GM12801 (cell line): Measurements from ENCODE around the gene MUS81.

Source experiments
- TF ChIP-seq, protein P1 (sequence below): IDR thresholded peaks from one replicate; pipeline ENCODE4 v1.5.1; 2011; ENCODE audit warnings: control low read depth; ENCODE audit not compliant: insufficient read length; ENCODE audit errors: extremely low read depth

The MUS81 gene

DNA sequence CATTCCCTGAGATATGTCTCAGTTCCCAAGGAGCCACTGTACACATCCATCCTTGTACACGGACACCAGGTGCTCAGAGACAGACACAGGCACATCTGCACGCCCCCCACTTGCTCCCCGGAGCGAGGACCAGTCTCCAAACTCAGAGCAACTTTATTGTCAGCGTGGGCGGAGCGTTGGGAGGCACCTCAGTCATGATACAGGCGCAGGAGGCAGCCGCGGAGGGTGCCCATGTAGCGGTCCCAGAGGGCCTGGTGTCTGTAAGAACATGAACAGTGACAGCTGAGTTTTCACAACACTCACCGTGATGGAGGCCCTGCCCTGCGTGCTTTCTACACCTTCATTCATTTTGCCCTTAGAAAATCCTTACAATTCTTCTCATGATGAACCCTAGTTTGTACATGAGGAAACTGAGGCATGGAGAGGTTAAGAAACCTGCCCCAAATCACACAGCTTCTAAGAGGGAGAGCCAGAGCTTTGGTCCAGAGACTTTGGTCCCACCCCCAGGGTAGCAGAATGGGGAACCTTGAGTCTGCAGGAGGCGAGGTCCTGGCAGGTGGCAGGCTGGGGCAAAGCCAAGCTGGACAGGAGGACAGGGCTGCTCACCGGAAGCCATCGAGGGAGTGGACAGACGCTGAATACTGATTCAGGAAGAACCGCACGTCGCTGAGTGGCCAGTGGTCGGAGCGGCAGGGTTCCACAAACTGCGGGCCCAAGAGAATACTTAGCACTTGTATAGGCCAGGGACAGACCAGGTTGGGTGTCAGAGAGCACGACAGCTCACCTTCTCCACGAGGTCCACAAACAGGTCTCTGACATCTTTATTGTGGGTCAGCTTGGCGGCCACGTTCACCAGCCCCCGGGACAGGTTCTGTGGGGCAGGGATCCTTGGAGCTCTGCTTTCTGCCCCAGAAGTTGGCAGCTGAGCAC is 23.8 kb downstream of the MUS81 start:
- TF ChIP-seq, protein P1, sequence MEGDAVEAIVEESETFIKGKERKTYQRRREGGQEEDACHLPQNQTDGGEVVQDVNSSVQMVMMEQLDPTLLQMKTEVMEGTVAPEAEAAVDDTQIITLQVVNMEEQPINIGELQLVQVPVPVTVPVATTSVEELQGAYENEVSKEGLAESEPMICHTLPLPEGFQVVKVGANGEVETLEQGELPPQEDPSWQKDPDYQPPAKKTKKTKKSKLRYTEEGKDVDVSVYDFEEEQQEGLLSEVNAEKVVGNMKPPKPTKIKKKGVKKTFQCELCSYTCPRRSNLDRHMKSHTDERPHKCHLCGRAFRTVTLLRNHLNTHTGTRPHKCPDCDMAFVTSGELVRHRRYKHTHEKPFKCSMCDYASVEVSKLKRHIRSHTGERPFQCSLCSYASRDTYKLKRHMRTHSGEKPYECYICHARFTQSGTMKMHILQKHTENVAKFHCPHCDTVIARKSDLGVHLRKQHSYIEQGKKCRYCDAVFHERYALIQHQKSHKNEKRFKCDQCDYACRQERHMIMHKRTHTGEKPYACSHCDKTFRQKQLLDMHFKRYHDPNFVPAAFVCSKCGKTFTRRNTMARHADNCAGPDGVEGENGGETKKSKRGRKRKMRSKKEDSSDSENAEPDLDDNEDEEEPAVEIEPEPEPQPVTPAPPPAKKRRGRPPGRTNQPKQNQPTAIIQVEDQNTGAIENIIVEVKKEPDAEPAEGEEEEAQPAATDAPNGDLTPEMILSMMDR = no peak

DNA sequence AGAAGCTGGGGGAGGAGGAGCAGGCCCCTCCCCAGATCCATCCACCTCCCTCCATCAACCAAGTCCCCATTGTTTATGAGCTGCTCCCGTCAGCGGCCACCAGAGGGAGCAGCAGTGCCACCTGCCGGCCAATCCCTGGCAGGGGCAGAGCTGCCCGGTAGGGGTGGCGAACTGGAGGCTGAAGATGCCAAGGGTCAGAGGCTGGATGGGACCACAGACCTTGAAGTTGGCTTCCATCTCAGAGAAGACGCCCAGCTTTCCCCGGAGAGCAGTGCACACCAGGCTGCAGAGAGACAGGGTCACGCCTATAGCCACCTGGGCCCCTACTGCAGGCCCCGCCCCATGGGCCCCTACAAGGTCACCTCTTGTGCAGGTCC is 24.5 kb downstream of the MUS81 start:
- TF ChIP-seq, protein P1 = peak; percentile 97

DNA sequence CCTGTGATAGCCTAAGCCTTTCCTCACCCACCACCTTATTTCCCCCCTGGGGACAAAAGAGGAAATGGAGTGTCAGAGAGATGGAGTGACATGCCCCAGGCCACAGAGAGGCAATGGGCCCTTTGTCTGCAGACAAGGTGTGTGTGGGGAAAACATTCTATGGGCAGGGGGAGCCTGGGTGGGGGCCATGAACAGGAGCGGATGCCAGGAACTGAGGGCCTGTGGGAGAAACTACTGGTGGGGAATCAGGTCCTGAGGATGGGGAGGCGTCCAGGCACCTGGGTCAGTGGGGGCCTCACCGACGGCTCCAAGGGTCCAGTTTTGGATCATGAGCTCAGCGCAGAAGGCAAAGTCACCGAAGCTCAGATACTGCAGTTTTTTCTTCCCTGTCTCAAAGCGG is 25.0 kb downstream of the MUS81 start:
- TF ChIP-seq, protein P1 = no peak

DNA sequence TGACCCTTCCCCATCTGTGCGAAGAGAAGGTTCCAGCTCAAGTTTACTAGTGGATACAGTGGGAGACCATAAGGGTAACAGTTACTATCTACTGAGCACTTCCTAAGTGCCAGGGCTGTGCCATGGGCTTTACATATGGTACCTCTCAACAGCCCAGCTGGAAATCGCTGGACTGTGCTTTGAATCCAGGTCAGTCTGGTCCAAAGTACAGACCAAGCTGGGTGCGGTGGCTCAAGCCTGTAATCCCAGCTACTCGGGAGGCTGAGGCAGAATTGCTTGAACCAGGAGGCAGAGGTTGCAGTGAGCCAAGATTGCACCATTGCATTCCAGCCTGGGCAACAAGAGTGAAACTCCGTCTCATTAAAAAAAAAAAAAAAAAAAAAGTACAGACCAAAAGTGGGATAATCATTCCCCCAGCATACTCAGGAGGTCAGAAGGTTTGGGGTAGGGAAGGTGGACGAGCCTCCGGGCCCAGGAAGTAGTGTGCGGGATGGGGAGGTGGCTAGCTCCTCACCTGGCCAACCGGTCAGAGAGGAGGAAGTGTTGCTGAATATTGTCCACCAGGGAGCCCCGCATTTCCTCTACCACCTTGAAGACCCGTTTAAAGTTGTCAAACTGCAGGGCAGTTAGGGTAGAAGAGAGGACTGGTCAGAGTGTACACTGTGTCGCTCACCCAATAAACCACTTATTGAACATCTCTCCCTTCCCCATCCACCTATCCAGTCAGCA is 25.7 kb downstream of the MUS81 start:
- TF ChIP-seq, protein P1 = no peak

DNA sequence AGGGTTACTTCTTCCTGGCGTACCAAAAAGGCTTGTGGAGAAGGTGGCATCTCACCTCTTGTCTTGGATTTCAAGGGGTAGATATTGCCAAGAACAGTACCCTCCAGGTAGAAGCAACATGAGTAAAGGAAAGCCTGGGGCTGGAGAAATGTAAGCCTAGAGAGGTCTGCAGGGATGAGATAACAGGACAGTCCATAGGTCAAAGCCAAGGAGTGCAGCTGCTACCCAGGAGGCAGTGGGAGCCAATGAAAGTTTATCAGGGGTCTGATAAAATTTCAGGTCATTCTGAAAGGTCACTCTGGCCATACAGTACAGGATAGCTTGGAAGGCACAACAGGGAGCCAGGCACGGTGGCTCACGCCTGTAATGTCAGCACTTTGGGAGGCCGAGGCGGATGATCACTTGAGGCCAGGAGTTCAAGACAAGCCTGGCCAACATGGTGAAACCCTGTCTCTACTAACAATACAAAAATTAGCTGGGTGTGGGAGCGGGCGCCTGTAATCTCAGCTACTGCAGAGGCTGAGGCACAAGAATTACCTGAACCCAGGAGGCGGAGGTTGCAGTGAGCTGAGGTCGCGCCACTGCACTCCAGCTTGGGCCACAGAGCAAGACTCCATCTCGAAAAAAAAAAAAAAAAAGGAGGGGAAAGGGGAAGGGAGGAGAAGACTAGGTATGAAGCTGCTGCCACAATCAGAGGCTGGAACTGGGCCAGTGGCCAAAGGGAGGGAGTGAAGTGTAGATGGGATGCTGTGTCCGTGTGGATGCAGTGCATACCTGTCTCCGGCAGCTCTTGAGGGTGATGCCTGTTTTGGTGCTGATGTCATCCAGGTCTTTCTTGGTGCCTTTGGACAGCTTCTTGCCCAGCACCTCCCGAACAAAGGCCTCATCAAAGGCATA is 26.8 kb downstream of the MUS81 start:
- TF ChIP-seq, protein P1 = no peak

DNA sequence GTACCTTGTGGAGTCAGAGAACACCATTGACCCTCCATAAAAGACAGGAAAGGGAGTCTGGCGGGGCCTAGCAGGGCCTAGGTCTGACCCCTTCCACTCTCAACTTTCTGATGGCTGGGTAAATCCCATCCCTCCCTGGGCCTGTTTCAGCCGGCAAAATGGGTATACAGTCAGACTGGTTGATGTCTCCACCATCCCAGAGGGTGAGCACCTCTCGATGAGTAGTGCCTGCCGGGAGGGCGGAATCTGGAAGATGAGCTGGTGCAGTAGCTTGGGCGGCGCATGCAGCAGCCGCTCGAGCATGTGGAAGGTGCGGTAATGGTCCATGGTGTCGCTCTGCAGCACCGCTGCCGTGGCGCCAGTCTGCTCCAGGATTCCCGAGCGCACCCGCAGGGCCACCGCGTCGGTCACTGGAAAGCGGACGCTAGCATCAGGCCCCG is 27.5 kb downstream of the MUS81 start:
- TF ChIP-seq, protein P1 = no peak

DNA sequence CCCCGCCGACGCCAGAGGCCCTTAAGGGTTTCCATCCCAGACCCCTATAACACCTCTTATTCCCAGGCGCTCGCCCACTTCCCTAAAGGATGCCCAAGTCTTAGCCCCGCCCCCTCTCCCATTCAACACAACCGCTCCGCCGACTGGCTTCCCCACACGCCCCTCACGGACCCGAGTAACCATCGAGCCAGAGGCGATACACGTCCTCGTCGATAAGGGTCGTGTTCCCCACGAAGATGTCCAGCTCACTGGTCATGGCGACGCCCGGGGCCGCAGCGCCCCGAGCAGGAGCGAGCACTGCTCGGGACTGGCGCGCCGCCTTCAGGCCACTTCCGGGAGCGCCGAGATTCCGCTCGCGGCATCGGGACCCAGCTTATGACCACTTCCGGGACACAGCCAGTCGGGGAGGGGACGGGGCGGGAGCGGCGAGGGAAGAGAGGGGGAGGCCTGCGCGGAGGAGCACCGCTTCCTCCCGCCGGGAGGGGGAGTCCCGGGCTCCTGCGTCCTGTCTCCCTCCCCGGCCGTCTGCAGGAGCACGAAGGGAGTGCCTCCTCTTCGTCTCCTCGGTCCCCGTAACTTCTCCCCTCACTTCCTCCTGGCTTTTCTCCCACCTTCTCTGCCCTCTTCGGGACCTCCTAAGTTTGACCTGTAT is 28.1 kb downstream of the MUS81 start, which contains the start of gene FIBP:
TSS of gene FIBP (minus strand) at position 309 of the 652 bp plus-strand sequence. CDS start at position 256, 53 bp downstream.
- TF ChIP-seq, protein P1 = no peak
